Esophagus muscularis mucosa (tissue), 4 donors: Measurements from ENCODE around the gene RBMS3. TPM values are rescaled to one million over a fixed set of nuclear protein-coding genes. Genes with fewer than 3 reads are reported as not detected.

Source experiments
- DNase-seq: peaks from one replicate; pipeline ENCODE4 v3.0.0-alpha.2; 2017; ENCODE audit errors: extremely low spot score
- H3K27ac ChIP-seq, 4 donors: fragments of 200-600 bp; sonication (generic); replicated peaks in 1 of 4; 1 replicate in 3 of 4; 2 replicates in 1 of 4; pipeline ENCODE4 v1.5.1; 2016 to 2019; ENCODE audit warnings: mild to moderate bottlenecking in 1 of 4
- H3K27me3 ChIP-seq, 4 donors: fragments of 200-600 bp; sonication (generic); one replicate each; pipeline versions ENCODE4 v1.5.1 to v1.6.0; 2016 to 2019
- H3K36me3 ChIP-seq, 4 donors: fragments of 200-600 bp; sonication (generic); one replicate each; pipeline ENCODE4 v1.5.1; 2016 to 2019
- H3K4me1 ChIP-seq, 4 donors: fragments of 200-600 bp; sonication (generic); one replicate each; pipeline ENCODE4 v1.5.1; 2016 to 2019
- H3K4me3 ChIP-seq, 4 donors: fragments of 200-600 bp; sonication (generic); 1 replicate in 2 of 4; 2 replicates in 2 of 4; pipeline ENCODE4 v1.5.1; 2016 to 2019; ENCODE audit warnings: mild to moderate bottlenecking in 4 of 4, moderate library complexity in 1 of 4
- H3K9me3 ChIP-seq, 4 donors: fragments of 200-600 bp; sonication (generic); 1 replicate in 3 of 4; 2 replicates in 1 of 4; pipeline ENCODE4 v1.5.1; 2016 to 2019
- EP300 ChIP-seq: sonication (generic); formaldehyde crosslinking; IDR thresholded peaks from one replicate; pipeline ENCODE4 v1.6.1; 2017; ENCODE audit warnings: antibody characterized with exemption
- POLR2A ChIP-seq: fragments of 450-650 bp; IDR thresholded peaks from one replicate; pipeline ENCODE4 v1.6.1; 2017; ENCODE audit warnings: antibody characterized with exemption, moderate library complexity, mild to moderate bottlenecking, low read depth
- POLR2AphosphoS5 ChIP-seq, 2 donors: sonication (generic); formaldehyde crosslinking; IDR thresholded peaks; one replicate each; pipeline ENCODE4 v1.6.1; 2017; ENCODE audit warnings: antibody characterized with exemption in 2 of 2
- WGBS: methylation state at CpG from one replicate; pipeline ENCODE4 v1.1.5; 2018; 5-methylcytosine and 5-hydroxymethylcytosine counted together
- intact Hi-C: fragments of 100-400 bp; cut with DNase I; formaldehyde crosslinking; loops from one replicate; pipeline ENCODE4 v1.15.1; 2023
- total RNA-seq, 4 donors: library from RNA; depleted of rRNA; stranded (reverse); fragments of >200 nt; gene quantifications; one replicate each; pipeline versions ENCODE4 v1.1.0 to v1.2.1, GENCODE V29; 2016
- TF ChIP-seq, protein P1 (sequence below), 3 experiments: fragments of 200-600 bp in 2 of 3; fragments of 450-650 bp in 1 of 3; sonication (generic) in 2 of 3; IDR thresholded peaks; one replicate each; pipeline ENCODE4 v1.5.1; 2017 to 2019; ENCODE audit warnings: antibody characterized with exemption in 3 of 3, mild to moderate bottlenecking in 2 of 3, moderate library complexity in 1 of 3

The RBMS3 gene
- total RNA-seq, 4 donors from 2014 or later, result 53.0 to 81.5 (median 61.2) TPM

DNA sequence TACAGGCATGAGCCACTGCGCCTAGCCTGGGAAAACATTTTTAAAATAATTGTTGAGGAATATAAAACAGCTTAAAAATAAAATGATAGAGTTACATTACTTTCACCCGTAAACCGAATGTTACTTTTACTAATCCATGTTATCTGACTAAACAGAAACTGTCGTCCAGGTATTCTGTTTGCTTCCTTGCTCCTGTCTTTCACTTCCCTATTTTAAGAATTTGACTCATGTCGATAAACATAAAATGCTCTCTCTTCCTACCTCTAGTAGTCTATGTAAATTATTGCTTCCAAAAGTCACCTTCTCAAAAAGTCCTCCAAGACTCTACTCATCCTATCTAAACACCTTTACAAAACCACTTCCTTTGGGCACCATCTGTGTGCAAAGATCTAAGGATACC, 216.4 kb downstream of the RBMS3 start:
- intact Hi-C loops, result no loop called here
- H3K4me1 ChIP-seq, result no peaks in the 10 kb centered on the region
- no peaks in the 10 kb centered on the region for H3K36me3 ChIP-seq
- no peaks in the 10 kb centered on the region for H3K9me3 ChIP-seq
- H3K4me3 ChIP-seq, result no peak overlapping the region
- H3K27ac ChIP-seq, result no peak overlapping the region
- TF ChIP-seq EP300, result no peak
- no peak for TF ChIP-seq POLR2A
- no peak for TF ChIP-seq POLR2AphosphoS5 (IDR thresholded peaks at IDR 0.05)
- TF ChIP-seq, protein P1, sequence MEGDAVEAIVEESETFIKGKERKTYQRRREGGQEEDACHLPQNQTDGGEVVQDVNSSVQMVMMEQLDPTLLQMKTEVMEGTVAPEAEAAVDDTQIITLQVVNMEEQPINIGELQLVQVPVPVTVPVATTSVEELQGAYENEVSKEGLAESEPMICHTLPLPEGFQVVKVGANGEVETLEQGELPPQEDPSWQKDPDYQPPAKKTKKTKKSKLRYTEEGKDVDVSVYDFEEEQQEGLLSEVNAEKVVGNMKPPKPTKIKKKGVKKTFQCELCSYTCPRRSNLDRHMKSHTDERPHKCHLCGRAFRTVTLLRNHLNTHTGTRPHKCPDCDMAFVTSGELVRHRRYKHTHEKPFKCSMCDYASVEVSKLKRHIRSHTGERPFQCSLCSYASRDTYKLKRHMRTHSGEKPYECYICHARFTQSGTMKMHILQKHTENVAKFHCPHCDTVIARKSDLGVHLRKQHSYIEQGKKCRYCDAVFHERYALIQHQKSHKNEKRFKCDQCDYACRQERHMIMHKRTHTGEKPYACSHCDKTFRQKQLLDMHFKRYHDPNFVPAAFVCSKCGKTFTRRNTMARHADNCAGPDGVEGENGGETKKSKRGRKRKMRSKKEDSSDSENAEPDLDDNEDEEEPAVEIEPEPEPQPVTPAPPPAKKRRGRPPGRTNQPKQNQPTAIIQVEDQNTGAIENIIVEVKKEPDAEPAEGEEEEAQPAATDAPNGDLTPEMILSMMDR (IDR thresholded peaks at IDR 0.05), result no peak
- 91% methylated on average over 5 of the region's 5 CpGs for WGBS
- no peaks in the 10 kb centered on the region for H3K27me3 ChIP-seq
- DNase-seq, result no peak

- Histone ChIP-seq H3K9me3 (no peaks in the 10 kb centered on the region), H3K4me1 (peaks cover 6 to 22% (median 19%) of the 10 kb centered on the region in 4 donors), H3K36me3 (no peaks in the 10 kb centered on the region), H3K27me3 (no peaks in the 10 kb centered on the region), H3K4me3 (no peak overlapping the region), H3K27ac (peak overlapping the region in 3 of 4 donors; percentile 52 to 73 (median 73))
- no peak for DNase-seq
- TF ChIP-seq, protein P1 (IDR thresholded peaks at IDR 0.05), result no peak
- no peak for TF ChIP-seq POLR2AphosphoS5 (IDR thresholded peaks at IDR 0.05)
- no peak for TF ChIP-seq POLR2A
- no peak for TF ChIP-seq EP300
- intact Hi-C loops, result no loop called here
- WGBS, result 68% methylated on average over 2 of the region's 2 CpGs
Measured at GRCh38 chr3:29502771-29503170, 221.9 kb downstream of the RBMS3 start.

DNA sequence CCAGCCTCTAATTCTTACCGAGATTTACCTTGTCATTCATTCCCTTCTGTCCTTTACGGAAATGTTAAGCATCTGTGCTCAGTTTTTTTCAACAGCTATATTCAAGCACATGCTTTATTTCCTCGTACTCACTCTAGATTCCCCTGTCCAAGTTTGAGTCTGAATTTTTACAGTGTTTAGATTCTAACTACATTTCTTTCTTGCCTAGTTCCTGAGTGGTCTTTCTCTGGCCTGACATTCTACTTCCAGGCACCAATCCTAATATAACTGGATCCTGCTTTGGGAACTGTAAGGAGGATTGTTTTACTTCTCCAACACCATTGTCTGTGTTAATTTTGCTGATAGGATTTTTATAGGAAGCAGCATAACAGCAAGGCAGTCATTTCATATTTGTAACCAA, 222.4 kb downstream of the RBMS3 start:
- Histone ChIP-seq H3K27me3 (no peaks in the 10 kb centered on the region), H3K4me1 (peaks cover 6 to 22% (median 19%) of the 10 kb centered on the region in 4 donors), H3K27ac (peak overlapping the region; percentile 52 to 73 (median 73)), H3K4me3 (no peak overlapping the region), H3K36me3 (no peaks in the 10 kb centered on the region), H3K9me3 (no peaks in the 10 kb centered on the region)
- WGBS, result 63% methylated on average over 3 of the region's 3 CpGs
- DNase-seq, result no peak
- intact Hi-C loops, result no loop called here
- TF ChIP-seq POLR2A, result no peak
- no peak for TF ChIP-seq EP300

- no peaks in the 10 kb centered on the region for H3K27me3 ChIP-seq
- H3K27ac ChIP-seq, result peak overlapping the region; percentile 52 to 73 (median 73)
- DNase-seq, result no peak
- no peak overlapping the region for H3K4me3 ChIP-seq
- no peaks in the 10 kb centered on the region for H3K36me3 ChIP-seq
- intact Hi-C loops, result no loop called here
- H3K9me3 ChIP-seq, result no peaks in the 10 kb centered on the region
- TF ChIP-seq POLR2AphosphoS5 (IDR thresholded peaks at IDR 0.05) (peak; percentile 62 to 63), POLR2A (no peak), EP300 (no peak)
- TF ChIP-seq, protein P1 (IDR thresholded peaks at IDR 0.05), result no peak
- peaks cover 6 to 22% (median 19%) of the 10 kb centered on the region in 4 donors for H3K4me1 ChIP-seq
- WGBS, result 21% methylated on average over 3 of the region's 3 CpGs
Measured at GRCh38 chr3:29503958-29504357, 223.1 kb downstream of the RBMS3 start.

DNA sequence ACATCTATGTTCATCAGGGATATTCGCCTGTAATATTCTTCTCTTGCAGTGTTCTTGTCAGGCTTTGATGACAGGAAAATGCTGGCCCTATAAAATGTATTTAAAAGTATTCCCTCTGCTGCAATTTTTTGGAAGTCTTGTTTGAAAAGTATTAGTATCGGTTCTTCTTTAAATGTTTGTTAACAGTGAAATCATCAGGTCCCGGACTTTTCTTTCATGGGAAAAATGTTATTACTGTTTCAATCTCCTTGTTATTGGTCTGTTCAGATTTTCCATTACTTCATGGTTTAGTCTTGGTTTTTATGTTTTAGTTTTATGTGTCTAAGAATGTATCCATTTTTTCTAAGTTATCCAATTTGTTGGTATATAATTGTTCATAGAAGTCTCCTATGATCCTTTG, 225.6 kb downstream of the RBMS3 start:
- intact Hi-C loops, result no loop called here
- TF ChIP-seq, protein P1 (IDR thresholded peaks at IDR 0.05), result no peak
- TF ChIP-seq POLR2A (no peak), EP300 (no peak), POLR2AphosphoS5 (IDR thresholded peaks at IDR 0.05) (no peak)
- H3K27ac ChIP-seq, result no peak overlapping the region
- no peaks in the 10 kb centered on the region for H3K36me3 ChIP-seq
- no peaks in the 10 kb centered on the region for H3K27me3 ChIP-seq
- 86% methylated on average over 3 of the region's 3 CpGs for WGBS
- DNase-seq, result no peak
- H3K4me3 ChIP-seq, result no peak overlapping the region
- peaks cover 6 to 22% (median 19%) of the 10 kb centered on the region in 4 donors for H3K4me1 ChIP-seq
- H3K9me3 ChIP-seq, result no peaks in the 10 kb centered on the region
